ENCODE measurements around the gene ADAMTSL3.
"Not testable (repeated sequence)": the region's sequence is repeated elsewhere in the genome, so short reads cannot be mapped to it uniquely, and the experiment has no call there.

- TF ChIP-seq RAD21 (IDR thresholded peaks at IDR 0.05; ENCODE audit: low read length); ELK1 (IDR thresholded peaks at IDR 0.05; ENCODE audit: borderline replicate concordance, low read depth, low read length); CTCF (conservative IDR thresholded peaks at IDR 0.05; ENCODE audit: low read depth, low read length); POLR2A (IDR thresholded peaks at IDR 0.05; ENCODE audit: low read depth, low read length); CEBPB (IDR thresholded peaks at IDR 0.05; ENCODE audit: low read depth, low read length); CHD1 (IDR thresholded peaks at IDR 0.05; ENCODE audit: low read depth, low read length); RFX5 (IDR thresholded peaks at IDR 0.05; ENCODE audit: low read depth, low read length); RCOR1 (IDR thresholded peaks at IDR 0.05; ENCODE audit: insufficient replicate concordance, low read length); NFE2L2 (IDR thresholded peaks at IDR 0.05; ENCODE audit: low read depth, low read length): not testable (repeated sequence)
Observed at GRCh38 chr15:84078038-84078437, 424.1 kb downstream of the ADAMTSL3 start.
